IPS-18a (cell line): ENCODE results near the gene PC.

Experiments used
- H3K27ac ChIP-seq: one replicate; pipeline ENCODE4 v1.5.1; 2013; ENCODE audit warnings: low read length
- H3K27me3 ChIP-seq: one replicate; pipeline ENCODE4 v1.6.1; 2013; ENCODE audit warnings: mild to moderate bottlenecking, low read length; ENCODE audit not compliant: control insufficient read depth, insufficient read depth
- H3K36me3 ChIP-seq: one replicate; pipeline ENCODE4 v1.6.1; 2013; ENCODE audit warnings: low read depth, low read length; ENCODE audit not compliant: control insufficient read depth
- H3K4me1 ChIP-seq: one replicate; pipeline ENCODE4 v1.6.1; 2013; ENCODE audit warnings: low read depth, low read length; ENCODE audit not compliant: control insufficient read depth
- H3K4me3 ChIP-seq: one replicate; pipeline ENCODE4 v1.5.1; 2013; ENCODE audit warnings: low read length
- H3K9ac ChIP-seq: one replicate; pipeline ENCODE4 v1.6.1; 2013; ENCODE audit warnings: mild to moderate bottlenecking, low read length, moderate library complexity
- H3K9me3 ChIP-seq: one replicate; pipeline ENCODE4 v1.6.1; 2013; ENCODE audit warnings: low read depth, low read length; ENCODE audit not compliant: control insufficient read depth

The PC gene

DNA sequence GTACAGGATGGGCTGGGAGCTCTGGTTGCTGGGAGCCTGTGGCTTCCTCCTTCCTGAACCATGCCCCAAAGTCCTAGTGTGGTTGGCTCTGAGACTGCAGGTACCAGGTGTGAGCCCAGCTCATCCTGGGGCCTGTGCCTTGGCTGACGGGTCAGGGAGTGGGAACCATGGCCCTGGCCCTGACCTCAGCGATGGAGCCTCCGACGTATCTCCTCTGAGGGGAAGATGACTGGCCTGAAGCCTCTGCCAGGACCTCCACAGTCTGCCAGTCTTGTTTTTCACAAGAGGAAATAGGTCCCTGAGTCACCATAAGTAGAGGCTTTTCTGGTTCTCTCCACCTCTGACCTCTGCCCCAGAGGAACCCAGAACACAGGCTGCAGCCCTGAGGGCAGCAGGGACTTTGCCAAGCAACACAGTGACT, 111.5 kb downstream of the PC start:
- Histone ChIP-seq H3K9ac (no peak overlapping the region), H3K9me3 (no peaks in the 10 kb centered on the region), H3K27ac (no peak overlapping the region), H3K36me3 (peaks cover 31% of the 10 kb centered on the region), H3K4me1 (peaks cover 8% of the 10 kb centered on the region), H3K27me3 (no peaks in the 10 kb centered on the region), H3K4me3 (no peak overlapping the region)

GRCh38 chr11:66845876-66846212, 112.3 kb downstream of the PC start:
- Histone ChIP-seq H3K27me3 (no peaks in the 10 kb centered on the region), H3K36me3 (peaks cover 31% of the 10 kb centered on the region), H3K9ac (no peak overlapping the region), H3K4me3 (no peak overlapping the region), H3K9me3 (no peaks in the 10 kb centered on the region), H3K4me1 (peaks cover 8% of the 10 kb centered on the region), H3K27ac (no peak overlapping the region)

DNA sequence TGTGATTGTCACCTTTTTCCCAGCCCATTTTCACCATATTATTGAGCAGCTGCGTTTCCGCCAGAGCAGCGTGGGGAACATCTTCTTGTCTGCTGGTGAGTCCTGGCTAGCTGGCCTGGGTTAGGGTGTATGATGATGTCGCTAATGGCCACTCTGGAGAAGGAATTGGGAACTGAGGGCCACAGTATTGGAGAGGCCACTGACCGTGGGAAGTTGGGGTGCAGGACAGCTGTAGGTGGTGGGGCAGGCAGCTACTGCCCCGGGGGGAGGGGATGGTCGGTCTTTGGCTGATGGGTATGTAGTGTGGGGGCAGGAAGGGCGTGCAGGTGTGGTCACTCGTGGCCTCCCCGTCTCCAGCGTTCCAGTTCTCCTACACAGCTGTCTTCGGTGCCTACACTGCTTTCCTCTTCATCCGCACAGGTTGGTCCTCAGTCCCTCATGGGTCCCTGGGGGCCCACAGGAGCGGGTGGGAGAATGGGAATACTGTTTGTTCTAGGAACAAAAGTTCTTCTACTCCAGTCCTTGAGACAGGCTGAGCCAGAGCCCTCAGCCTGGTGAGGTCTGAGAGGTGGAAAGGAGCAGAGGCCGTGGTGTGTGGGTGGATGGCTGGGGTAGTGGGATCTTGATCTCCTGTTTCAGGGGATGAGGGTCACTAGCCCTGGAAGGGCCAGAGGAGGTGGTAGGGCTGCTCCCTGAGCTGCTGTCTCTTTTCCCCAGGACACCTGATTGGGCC, 112.9 kb downstream of the PC start:
- Histone ChIP-seq H3K9ac (no peak overlapping the region), H3K27me3 (no peaks in the 10 kb centered on the region), H3K4me3 (no peak overlapping the region), H3K36me3 (peaks cover 31% of the 10 kb centered on the region), H3K4me1 (peaks cover 8% of the 10 kb centered on the region), H3K9me3 (no peaks in the 10 kb centered on the region), H3K27ac (no peak overlapping the region)

DNA sequence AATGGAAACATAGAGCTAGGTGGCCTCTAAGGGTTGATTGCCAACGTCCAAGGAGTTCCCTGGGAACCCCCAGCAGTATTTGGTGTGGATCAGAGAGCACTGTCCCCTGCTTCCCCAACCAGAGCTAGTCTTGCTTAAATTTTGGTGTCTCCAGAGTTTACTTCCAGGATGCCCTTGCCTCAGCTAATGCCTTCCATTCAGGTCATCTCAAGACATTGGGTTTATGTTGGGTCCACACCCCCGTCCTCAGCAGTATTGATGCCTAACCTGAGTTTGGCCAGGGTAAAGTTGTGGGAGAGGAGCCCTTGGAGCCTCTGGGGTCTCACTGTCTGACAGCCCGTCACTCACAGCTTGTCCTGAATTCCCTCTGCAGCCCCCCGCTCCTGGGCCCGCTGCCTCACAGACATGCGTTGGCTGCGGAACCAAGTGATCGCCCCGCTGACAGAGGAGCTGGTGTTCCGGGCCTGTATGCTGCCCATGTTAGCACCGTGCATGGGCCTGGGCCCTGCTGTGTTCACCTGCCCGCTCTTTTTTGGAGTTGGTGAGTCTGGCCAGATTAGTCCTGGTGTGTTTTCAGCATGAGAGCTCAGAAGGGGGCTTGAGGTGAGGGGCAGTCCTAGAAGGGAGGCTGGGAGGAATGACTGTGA, 113.6 kb downstream of the PC start:
- no peaks in the 10 kb centered on the region for H3K27me3 ChIP-seq
- peaks cover 8% of the 10 kb centered on the region for H3K4me1 ChIP-seq
- H3K9ac ChIP-seq, result no peak overlapping the region
- H3K9me3 ChIP-seq, result no peaks in the 10 kb centered on the region
- H3K27ac ChIP-seq, result no peak overlapping the region
- peaks cover 31% of the 10 kb centered on the region for H3K36me3 ChIP-seq
- H3K4me3 ChIP-seq, result peak overlapping the region; percentile 88

DNA sequence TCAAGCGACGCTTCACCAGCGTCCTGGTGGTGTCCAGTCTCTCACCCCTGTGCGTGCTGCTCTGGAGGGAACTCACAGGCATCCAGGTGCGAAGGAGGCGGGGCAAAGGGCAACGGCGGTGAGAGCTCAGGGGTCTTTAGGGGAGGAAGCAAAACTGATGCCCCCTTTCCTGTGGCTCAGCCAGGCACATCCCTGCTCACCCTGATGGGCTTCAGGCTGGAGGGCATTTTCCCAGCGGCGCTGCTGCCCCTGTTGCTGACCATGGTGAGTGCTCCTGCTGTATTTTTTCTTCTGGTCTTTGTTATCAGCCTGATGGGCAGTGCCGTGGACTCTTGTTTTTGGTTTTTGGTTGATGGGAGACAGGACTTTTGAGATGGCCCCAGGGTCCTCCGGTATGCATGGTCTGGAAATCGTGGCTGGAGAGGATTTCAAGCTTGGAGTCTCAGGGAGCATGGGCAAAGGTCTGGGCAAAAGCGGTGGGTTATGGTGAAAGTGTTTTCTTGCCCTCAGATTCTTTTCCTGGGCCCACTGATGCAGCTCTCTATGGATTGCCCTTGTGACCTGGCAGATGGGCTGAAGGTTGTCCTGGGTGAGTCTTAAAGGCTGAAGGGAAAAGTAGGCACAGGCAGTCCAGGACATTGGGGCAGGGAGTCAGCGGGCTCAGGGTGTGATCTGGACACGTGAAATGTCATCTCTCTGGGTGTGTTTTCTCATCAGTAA, 114.2 kb downstream of the PC start:
- Histone ChIP-seq H3K36me3 (peaks cover 35% of the 10 kb centered on the region), H3K4me3 (peak overlapping the region; percentile 88), H3K9ac (peak overlapping the region; percentile 83), H3K4me1 (peaks cover 8% of the 10 kb centered on the region), H3K27ac (no peak overlapping the region), H3K27me3 (no peaks in the 10 kb centered on the region), H3K9me3 (no peaks in the 10 kb centered on the region)

DNA sequence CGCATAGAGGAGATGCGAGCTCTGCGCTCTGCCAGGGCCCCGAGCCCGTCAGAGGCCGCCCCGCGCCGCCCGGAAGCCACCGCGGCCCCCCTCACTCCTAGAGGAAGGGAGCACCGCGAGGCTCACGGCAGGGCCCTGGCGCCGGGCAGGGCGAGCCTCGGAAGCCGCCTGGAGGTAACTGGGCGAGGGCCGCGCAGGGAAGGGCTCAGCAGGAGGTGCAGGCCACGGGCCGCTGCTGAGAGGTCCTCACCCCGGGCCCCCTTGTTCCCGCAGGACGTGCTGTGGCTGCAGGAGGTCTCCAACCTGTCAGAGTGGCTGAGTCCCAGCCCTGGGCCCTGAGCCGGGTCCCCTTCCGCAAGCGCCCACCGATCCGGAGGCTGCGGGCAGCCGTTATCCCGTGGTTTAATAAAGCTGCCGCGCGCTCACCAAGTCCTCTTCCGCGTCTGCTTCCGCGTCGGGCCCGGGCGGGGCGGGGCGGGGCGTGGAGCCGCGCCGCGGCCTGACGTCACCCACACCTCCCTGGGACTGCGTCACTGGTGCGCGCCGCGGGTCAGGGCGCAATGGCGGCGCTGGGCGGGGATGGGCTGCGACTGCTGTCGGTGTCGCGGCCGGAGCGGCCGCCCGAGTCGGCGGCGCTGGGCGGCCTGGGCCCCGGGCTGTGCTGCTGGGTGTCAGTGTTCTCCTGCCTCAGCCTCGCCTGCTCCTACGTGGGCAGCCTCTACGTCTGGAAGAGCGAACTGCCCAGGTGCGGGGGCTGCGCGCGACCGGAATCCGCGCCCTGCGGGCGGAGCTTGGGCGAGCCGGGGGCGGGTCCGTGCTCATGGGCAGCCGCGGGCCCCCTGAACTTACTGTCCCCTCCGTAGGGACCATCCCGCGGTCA, 115.0 kb downstream of the PC start, which contains the start of gene RCE1:
TSS of gene RCE1 (plus strand) at position 546 of the 880 bp plus-strand sequence. CDS start at position 561, 15 bp downstream.
- Histone ChIP-seq H3K36me3 (peaks cover 34% of the 10 kb centered on the region), H3K9ac (peak within 1 kb of the TSS; percentile 83), H3K4me3 (peak within 1 kb of the TSS; percentile 88), H3K27ac (no peak within 1 kb of the TSS), H3K4me1 (peaks cover 8% of the 10 kb centered on the region), H3K27me3 (no peaks in the 10 kb centered on the region), H3K9me3 (no peaks in the 10 kb centered on the region)

GRCh38 chr11:66842501-66842895, 115.7 kb downstream of the PC start:
- Histone ChIP-seq H3K27me3 (no peaks in the 10 kb centered on the region), H3K9ac (peak overlapping the region; percentile 83), H3K27ac (no peak overlapping the region), H3K4me1 (peaks cover 8% of the 10 kb centered on the region), H3K4me3 (peak overlapping the region; percentile 88), H3K36me3 (peaks cover 28% of the 10 kb centered on the region), H3K9me3 (no peaks in the 10 kb centered on the region)

GRCh38 chr11:66841861-66842260, 116.3 kb downstream of the PC start:
- no peaks in the 10 kb centered on the region for H3K27me3 ChIP-seq
- peaks cover 8% of the 10 kb centered on the region for H3K4me1 ChIP-seq
- H3K4me3 ChIP-seq, result peak overlapping the region; percentile 88
- H3K36me3 ChIP-seq, result peaks cover 23% of the 10 kb centered on the region
- H3K9ac ChIP-seq, result peak overlapping the region; percentile 83
- H3K9me3 ChIP-seq, result no peaks in the 10 kb centered on the region
- H3K27ac ChIP-seq, result no peak overlapping the region

- Histone ChIP-seq H3K4me1 (peaks cover 8% of the 10 kb centered on the region), H3K9me3 (no peaks in the 10 kb centered on the region), H3K36me3 (peaks cover 10% of the 10 kb centered on the region), H3K27me3 (no peaks in the 10 kb centered on the region), H3K27ac (no peak overlapping the region), H3K4me3 (no peak overlapping the region), H3K9ac (no peak overlapping the region)
Observed at GRCh38 chr11:66840317-66841091, 117.7 kb downstream of the PC start.

DNA sequence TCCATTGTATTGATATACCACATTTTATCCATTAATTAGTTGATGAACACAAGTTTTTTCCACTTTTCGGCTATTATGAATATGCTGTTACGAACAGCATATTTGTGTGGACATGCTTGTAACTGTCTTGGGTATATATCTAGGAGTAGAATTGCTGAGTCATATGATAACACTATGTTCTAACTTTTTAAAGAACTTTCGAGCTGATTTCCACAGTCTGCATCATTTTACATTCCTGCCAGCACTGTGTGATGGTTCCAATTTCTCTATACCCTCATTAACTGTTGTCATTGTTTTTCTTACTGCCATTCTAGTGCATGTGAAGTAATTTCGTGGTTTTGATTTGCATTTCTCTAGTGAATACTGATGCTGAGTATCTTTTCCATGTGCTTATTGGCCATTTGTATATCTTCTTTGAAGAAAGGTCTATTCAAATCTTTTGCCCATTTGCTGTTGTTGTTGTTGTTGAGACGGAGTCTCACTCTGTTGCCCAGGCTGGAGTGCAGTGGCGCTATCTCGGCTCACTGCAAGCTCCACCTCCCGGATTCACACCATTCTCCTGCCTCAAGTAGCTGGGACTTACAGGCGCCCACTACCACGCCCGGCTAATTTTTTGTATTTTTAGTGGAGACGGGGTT, 122.3 kb downstream of the PC start:
- H3K27me3 ChIP-seq, result no peaks in the 10 kb centered on the region
- no peak overlapping the region for H3K9ac ChIP-seq
- no peaks in the 10 kb centered on the region for H3K4me1 ChIP-seq
- H3K36me3 ChIP-seq, result peaks cover 4% of the 10 kb centered on the region
- H3K27ac ChIP-seq, result no peak overlapping the region
- H3K9me3 ChIP-seq, result no peaks in the 10 kb centered on the region
- H3K4me3 ChIP-seq, result no peak overlapping the region
